ENCODE results near the gene CAMSAP2. TPM values are rescaled to one million over a fixed set of nuclear protein-coding genes. Genes with fewer than 3 reads are reported as not detected.

The CAMSAP2 gene
- total and polyA plus RNA-seq, 2 of the 8 experiments (the other 6 are each of a cell fraction or from before 2014, with no cell fraction given), result 4.2 to 27.6 TPM

GRCh38 chr1:200886594-200886993 lies 147.9 kb downstream of the CAMSAP2 start:
- Histone ChIP-seq H4K20me1 (replicated peaks in 1 of 2; ENCODE audit: control insufficient read depth in 1 of 2, insufficient read depth in 2 of 2, low read length in 2 of 2) (no peaks in the 10 kb centered on the region), H3K79me1 (ENCODE audit: low read depth, low read length) (no peaks in the 10 kb centered on the region), H4K8ac (ENCODE audit: extremely low read depth, insufficient read depth, low read length) (no peak overlapping the region), H4K91ac (replicated peaks; ENCODE audit: insufficient read length, low read length) (no peak overlapping the region), H2BK12ac (ENCODE audit: low read depth, low read length) (no peak overlapping the region), H3K9ac (replicated peaks in 1 of 4; ENCODE audit: extremely low read depth in 1 of 4, low read depth in 3 of 4, low read length in 3 of 4) (no peak overlapping the region), H2BK5ac (ENCODE audit: low read depth, low read length) (no peak overlapping the region), H2BK120ac (replicated peaks; ENCODE audit: low read depth, low read length) (no peak overlapping the region), H2AFZ (ENCODE audit: low read length) (no peak overlapping the region), H3K14ac (ENCODE audit: insufficient read length) (no peak overlapping the region), H3K23me2 (ENCODE audit: low read depth, low read length) (peaks cover under 1% of the 10 kb centered on the region; the same call in 1 of the 2 replicates), H3K4me2 (ENCODE audit: insufficient read depth in 1 of 2, low read depth in 2 of 2, low read length in 2 of 2) (no peak overlapping the region), H3K79me2 (ENCODE audit: control insufficient read depth in 1 of 2, insufficient read depth in 2 of 2, low read length in 2 of 2) (no peaks in the 10 kb centered on the region), H3K27me3 (replicated peaks in 1 of 4; ENCODE audit: control insufficient read depth in 3 of 4, extremely low read depth in 1 of 4, insufficient read depth in 3 of 4, low read length in 3 of 4) (no peaks in the 10 kb centered on the region), H4K5ac (ENCODE audit: insufficient read length, low read depth, low read length) (no peak overlapping the region), H3K27ac (ENCODE audit: low read depth, low read length) (no peak overlapping the region), H3K4me1 (replicated peaks in 1 of 4; ENCODE audit: control insufficient read depth in 3 of 4, insufficient read depth in 4 of 4, low read length in 3 of 4) (peaks cover 3 to 15% (median 10%) of the 10 kb centered on the region in 4 experiments), H2BK20ac (ENCODE audit: low read length) (no peak overlapping the region), H3K4me3 (ENCODE audit: extremely low read depth in 1 of 4, insufficient read depth in 2 of 4, low read depth in 3 of 4, low read length in 4 of 4) (no peak overlapping the region), H2AK5ac (ENCODE audit: low read depth, low read length) (no peak overlapping the region), H2BK15ac (ENCODE audit: low read length) (no peak overlapping the region), H3K56ac (replicated peaks; ENCODE audit: insufficient read length, low read depth, low read length) (no peak overlapping the region), H3K4ac (replicated peaks; ENCODE audit: insufficient read length, low read depth, low read length) (no peak overlapping the region), H3K18ac (ENCODE audit: extremely low read depth, low read length) (no peak overlapping the region), H3K9me3 (ENCODE audit: insufficient read depth in 2 of 2, low read depth in 1 of 2, low read length in 1 of 2) (no peaks in the 10 kb centered on the region), H3K36me3 (ENCODE audit: control insufficient read depth in 2 of 4, insufficient read depth in 4 of 4, low read length in 3 of 4) (no peaks in the 10 kb centered on the region), H3K23ac (ENCODE audit: insufficient read length) (no peak overlapping the region)
- CTCF ChIA-PET (ENCODE audit: partially characterized antibody), result interaction anchor here (0.6 kb wide), 1 partner anchor 72 kb away, joined by 4 read pairs; no protein-coding TSS in a partner anchor
- WGBS, 2 experiments (ENCODE audit: extremely low coverage in 1 of 2, insufficient coverage in 1 of 2, insufficient read length in 1 of 2, insufficient replicate concordance in 2 of 2, low coverage in 1 of 2, low lambda C conversion rate in 2 of 2, missing lambda C conversion rate in 1 of 2), result 93% methylated on average over 2 of the region's 2 CpGs; no CpG with 5 or more reads in 1 of the 2 experiments
- FAIRE-seq (no peak), DNase-seq (ENCODE audit: low read depth in 1 of 2, low spot score in 2 of 2) (no peak)
- TF ChIP-seq NRF1 (IDR thresholded peaks at IDR 0.05; ENCODE audit: low read depth, low read length), result no peak
- POLR2A ChIA-PET (ENCODE audit: partially characterized antibody), result interaction anchor here (1.0 kb wide), 1 partner anchor 19 kb away, joined by 3 read pairs; no protein-coding TSS in a partner anchor
